WTC11 (cell line): ENCODE measurements around the gene PGGHG. TPM values are rescaled to one million over a fixed set of nuclear protein-coding genes. Genes with fewer than 3 reads are reported as not detected.
A peak's percentile ranks its signal among the peaks of the same experiment; 100 is the strongest.

Source experiments
- ATAC-seq: fragments of 200-7000 bp; cut with Tn5 transposase; 2 replicates; pipeline ENCODE4 v1.10.0; 2021; ENCODE audit warnings: mild to moderate bottlenecking, moderate library complexity
- CTCF ChIA-PET: fragments of 300-600 bp; sonication (Branson Sonifier 250); formaldehyde crosslinking; loops from one replicate; lab custom pipeline; 2021; ENCODE audit warnings: antibody characterized with exemption; lab: Charles Lee
- POLR2A ChIA-PET: fragments of 350-600 bp; sonication (Branson Sonifier 250); formaldehyde crosslinking; loops from one replicate; lab custom pipeline; 2021; ENCODE audit warnings: antibody characterized with exemption; lab: Charles Lee
- DNase-seq: peaks from one replicate; pipeline ENCODE4 v3.0.0; 2021; ENCODE audit warnings: low spot score
- H3K27ac Mint-ChIP-seq: 2 replicates; pipeline ENCODE4 v1.8.0; 2021; ENCODE audit warnings: mixed read lengths
- H3K27me3 Mint-ChIP-seq: 2 replicates; pipeline ENCODE4 v1.8.0; 2021; ENCODE audit warnings: low read depth, mild to moderate bottlenecking, moderate library complexity, mixed read lengths
- H3K36me3 Mint-ChIP-seq: 2 replicates; pipeline ENCODE4 v1.8.0; 2021; ENCODE audit warnings: mixed read lengths
- H3K4me1 Mint-ChIP-seq: 2 replicates; pipeline ENCODE4 v1.8.0; 2022; ENCODE audit warnings: mixed read lengths
- H3K4me3 Mint-ChIP-seq: 2 replicates; pipeline ENCODE4 v1.8.0; 2021; ENCODE audit warnings: mild to moderate bottlenecking, moderate library complexity, mixed read lengths
- H3K9me3 Mint-ChIP-seq: 2 replicates; pipeline ENCODE4 v1.8.0; 2021; ENCODE audit warnings: mixed read lengths
- ATF1 ChIP-seq: sonication (generic); formaldehyde crosslinking; IDR thresholded peaks from 2 replicates; pipeline ENCODE4 v1.8.1; 2023; ENCODE audit warnings: mild to moderate bottlenecking, moderate library complexity, missing genetic modification reagents
- CBFB ChIP-seq: sonication (generic); formaldehyde crosslinking; IDR thresholded peaks from 2 replicates; pipeline ENCODE4 v1.8.1; 2022; ENCODE audit warnings: mild to moderate bottlenecking, low read depth, missing genetic modification reagents
- ESRRA ChIP-seq: sonication (generic); formaldehyde crosslinking; IDR thresholded peaks from 2 replicates; pipeline ENCODE4 v1.8.1; 2022; ENCODE audit warnings: mild to moderate bottlenecking, missing genetic modification reagents, borderline replicate concordance
- FOXJ3 ChIP-seq: sonication (generic); formaldehyde crosslinking; IDR thresholded peaks from 2 replicates; pipeline ENCODE4 v1.9.0; 2021; ENCODE audit warnings: missing genetic modification reagents, mild to moderate bottlenecking, borderline replicate concordance
- GABPB1 ChIP-seq: sonication (generic); formaldehyde crosslinking; IDR thresholded peaks from 2 replicates; pipeline ENCODE4 v1.8.1; 2023; ENCODE audit warnings: mild to moderate bottlenecking, missing genetic modification reagents
- IRF2 ChIP-seq: sonication (generic); formaldehyde crosslinking; IDR thresholded peaks from 2 replicates; pipeline ENCODE4 v1.8.0; 2022; ENCODE audit warnings: low read depth, missing genetic modification reagents, borderline replicate concordance
- KAT7 ChIP-seq: sonication (generic); formaldehyde crosslinking; IDR thresholded peaks from 2 replicates; pipeline ENCODE4 v1.8.1; 2023; ENCODE audit warnings: missing genetic modification reagents, mild to moderate bottlenecking, borderline replicate concordance
- NR2C2 ChIP-seq: sonication (generic); formaldehyde crosslinking; IDR thresholded peaks from 2 replicates; pipeline ENCODE4 v1.8.0; 2022; ENCODE audit warnings: mild to moderate bottlenecking, missing genetic modification reagents
- PRRX2 ChIP-seq: fragments of 250-450 bp; sonication (Bioruptor Pico); IDR thresholded peaks from 2 replicates; pipeline ENCODE4 v1.8.0; 2021; ENCODE audit warnings: mild to moderate bottlenecking
- RORB ChIP-seq: fragments of 250-450 bp; sonication (Bioruptor Pico); IDR thresholded peaks from 2 replicates; pipeline ENCODE4 v1.9.0; 2021; ENCODE audit warnings: mild to moderate bottlenecking
- SMAD3 ChIP-seq: sonication (generic); formaldehyde crosslinking; IDR thresholded peaks from 2 replicates; pipeline ENCODE4 v1.8.0; 2022; ENCODE audit warnings: missing genetic modification reagents, mild to moderate bottlenecking, borderline replicate concordance
- SMAD4 ChIP-seq: sonication (generic); formaldehyde crosslinking; IDR thresholded peaks from 2 replicates; pipeline ENCODE4 v1.8.0; 2022; ENCODE audit warnings: mild to moderate bottlenecking, missing genetic modification reagents
- TCF7 ChIP-seq: sonication (generic); formaldehyde crosslinking; IDR thresholded peaks from 2 replicates; pipeline ENCODE4 v1.8.0; 2022; ENCODE audit warnings: mild to moderate bottlenecking, low read depth, missing genetic modification reagents, moderate library complexity
- TEAD1 ChIP-seq: sonication (generic); formaldehyde crosslinking; IDR thresholded peaks from 2 replicates; pipeline ENCODE4 v1.8.0; 2022; ENCODE audit warnings: mild to moderate bottlenecking, missing genetic modification reagents
- TEAD4 ChIP-seq: sonication (generic); formaldehyde crosslinking; IDR thresholded peaks from 2 replicates; pipeline ENCODE4 v1.8.0; 2022; ENCODE audit warnings: mild to moderate bottlenecking, missing genetic modification reagents
- TP53 ChIP-seq: sonication (generic); formaldehyde crosslinking; IDR thresholded peaks from 2 replicates; pipeline ENCODE4 v1.8.1; 2023; ENCODE audit warnings: mild to moderate bottlenecking, missing genetic modification reagents
- ZNF232 ChIP-seq: sonication (generic); formaldehyde crosslinking; IDR thresholded peaks from 2 replicates; pipeline ENCODE4 v1.8.0; 2022; ENCODE audit warnings: mild to moderate bottlenecking, missing genetic modification reagents
- ZNF317 ChIP-seq: sonication (generic); formaldehyde crosslinking; IDR thresholded peaks from 2 replicates; pipeline ENCODE4 v1.8.1; 2023; ENCODE audit warnings: low read depth, mild to moderate bottlenecking, moderate library complexity, missing genetic modification reagents, borderline replicate concordance
- ZNF423 ChIP-seq: fragments of 250-450 bp; sonication (Bioruptor Pico); IDR thresholded peaks from 2 replicates; pipeline ENCODE4 v2.1.2; 2022; ENCODE audit warnings: mild to moderate bottlenecking, moderate library complexity
- ZNF671 ChIP-seq: fragments of 250-450 bp; sonication (Bioruptor Pico); IDR thresholded peaks from 2 replicates; pipeline ENCODE4 v1.8.0; 2021; ENCODE audit warnings: mild to moderate bottlenecking
- total RNA-seq: library from RNA; stranded (reverse); gene quantifications from 3 replicates; pipeline ENCODE4 v1.2.3, GENCODE V29; 2021
- TF ChIP-seq, protein P1 (sequence below): fragments of 250-450 bp; sonication (Bioruptor Pico); IDR thresholded peaks from 2 replicates; pipeline ENCODE4 v1.8.0; 2021; ENCODE audit warnings: mild to moderate bottlenecking
- TF ChIP-seq, protein P2 (sequence below): fragments of 200-600 bp; IDR thresholded peaks from 2 replicates; pipeline ENCODE4 v1.8.0; 2022; ENCODE audit warnings: antibody characterized with exemption
- TF ChIP-seq, protein P3 (sequence below): sonication (generic); formaldehyde crosslinking; IDR thresholded peaks from 2 replicates; pipeline ENCODE4 v1.8.1; 2023; ENCODE audit warnings: mild to moderate bottlenecking, moderate library complexity, missing genetic modification reagents
- TF ChIP-seq, protein P4 (sequence below): sonication (generic); formaldehyde crosslinking; IDR thresholded peaks from 2 replicates; pipeline ENCODE4 v1.8.0; 2022; ENCODE audit warnings: missing genetic modification reagents

Gene PGGHG
- total RNA-seq, 1 experiment from 2014 or later, result 74.9 TPM

DNA sequence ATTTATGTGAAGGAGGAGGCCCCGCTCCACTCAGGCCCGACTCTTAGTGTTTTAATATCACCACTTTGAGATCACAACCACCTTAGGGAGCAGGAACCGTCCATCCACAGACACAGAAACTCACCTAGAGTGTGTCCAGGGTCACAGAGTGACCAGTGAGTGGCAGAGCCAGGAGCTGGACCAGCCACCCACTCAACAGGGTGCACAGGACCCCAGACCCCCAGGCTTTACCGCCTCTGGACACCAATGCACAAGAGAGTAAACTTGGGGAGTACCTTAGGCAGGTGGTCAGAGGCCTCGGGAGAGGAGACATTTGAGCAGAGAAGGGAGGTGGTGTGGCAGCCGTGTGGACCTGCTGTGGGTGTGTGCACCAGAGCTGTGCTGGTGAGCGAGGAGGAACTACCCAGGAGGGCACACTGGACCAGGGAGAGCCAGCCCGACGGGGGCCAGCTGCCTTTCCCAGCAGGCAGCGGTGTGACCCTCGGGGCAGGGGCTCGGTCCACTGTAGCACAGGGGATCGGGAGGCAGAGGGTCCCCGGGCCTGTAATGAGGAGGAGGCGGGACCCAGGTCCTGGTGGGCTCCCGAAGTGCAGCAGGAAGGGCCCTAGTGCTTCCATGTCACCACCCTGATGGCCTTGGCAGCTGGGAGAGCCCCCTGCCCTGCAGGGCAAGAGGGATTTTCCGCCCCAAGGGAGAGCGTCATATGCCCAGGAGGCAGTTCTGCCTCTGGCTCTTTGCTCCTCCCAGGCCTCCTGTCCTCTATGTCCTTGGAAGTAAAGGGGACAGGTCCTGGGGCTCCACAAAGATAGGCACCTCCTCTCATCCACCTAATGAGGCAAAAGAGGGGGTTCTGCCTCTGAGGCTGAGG, 18.2 kb upstream of the PGGHG start:
- H3K36me3 Mint-ChIP-seq, result 0 out of 2 replicates have a peak, but pooled peaks cover 3% of the 10 kb centered on the region

DNA sequence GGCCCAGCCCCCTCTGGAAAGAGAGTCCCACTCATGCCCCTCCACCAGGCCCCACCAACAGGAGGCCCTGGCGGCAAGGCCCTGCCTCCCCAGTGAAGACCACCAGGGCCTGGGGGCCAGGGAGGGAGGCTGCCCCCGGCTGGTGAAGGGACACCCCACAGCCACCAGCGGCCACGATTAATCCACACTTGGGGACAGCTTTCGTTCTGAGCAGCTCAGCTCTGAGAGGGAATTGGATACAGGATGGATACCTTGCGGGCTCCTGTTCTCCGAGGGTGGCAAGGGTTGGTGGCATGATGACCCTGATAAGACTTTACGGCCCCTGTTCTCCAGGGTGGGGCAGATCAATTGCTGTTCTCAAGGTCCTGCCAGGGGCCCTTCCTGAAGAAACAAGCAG, 17.6 kb upstream of the PGGHG start:
- H3K9me3 Mint-ChIP-seq, result peaks cover 9% of the 10 kb centered on the region
- no peak overlapping the region for H3K4me3 Mint-ChIP-seq
- ATAC-seq, result no peak
- DNase-seq, result no peak
- 0 out of 2 replicates have a peak, but pooled peaks cover 3% of the 10 kb centered on the region for H3K36me3 Mint-ChIP-seq
- H3K4me1 Mint-ChIP-seq, result peaks cover 36% of the 10 kb centered on the region
- H3K27me3 Mint-ChIP-seq, result peaks cover under 1% of the 10 kb centered on the region; the same call in 1 of the 2 replicates
- ChIA-PET POLR2A (interaction anchor here (0.6 to 1.2 kb wide), 2 partner anchors 12 to 85 kb away, joined by 3 to 4 read pairs; no protein-coding TSS in a partner anchor), CTCF (interaction anchor here (1.0 to 1.1 kb wide), 2 partner anchors 21 to 46 kb away, joined by 3 to 5 read pairs; no protein-coding TSS in a partner anchor)
- H3K27ac Mint-ChIP-seq, result no peak overlapping the region
- TF ChIP-seq, protein P1, sequence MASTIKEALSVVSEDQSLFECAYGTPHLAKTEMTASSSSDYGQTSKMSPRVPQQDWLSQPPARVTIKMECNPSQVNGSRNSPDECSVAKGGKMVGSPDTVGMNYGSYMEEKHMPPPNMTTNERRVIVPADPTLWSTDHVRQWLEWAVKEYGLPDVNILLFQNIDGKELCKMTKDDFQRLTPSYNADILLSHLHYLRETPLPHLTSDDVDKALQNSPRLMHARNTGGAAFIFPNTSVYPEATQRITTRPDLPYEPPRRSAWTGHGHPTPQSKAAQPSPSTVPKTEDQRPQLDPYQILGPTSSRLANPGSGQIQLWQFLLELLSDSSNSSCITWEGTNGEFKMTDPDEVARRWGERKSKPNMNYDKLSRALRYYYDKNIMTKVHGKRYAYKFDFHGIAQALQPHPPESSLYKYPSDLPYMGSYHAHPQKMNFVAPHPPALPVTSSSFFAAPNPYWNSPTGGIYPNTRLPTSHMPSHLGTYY (CRISPR knock-in tag), result no peak
- TF ChIP-seq NR2C2 (no peak), GABPB1 (no peak), IRF2 (no peak), PRRX2 (no peak), SMAD4 (CRISPR knock-in tag) (no peak)
- TF ChIP-seq, protein P2, sequence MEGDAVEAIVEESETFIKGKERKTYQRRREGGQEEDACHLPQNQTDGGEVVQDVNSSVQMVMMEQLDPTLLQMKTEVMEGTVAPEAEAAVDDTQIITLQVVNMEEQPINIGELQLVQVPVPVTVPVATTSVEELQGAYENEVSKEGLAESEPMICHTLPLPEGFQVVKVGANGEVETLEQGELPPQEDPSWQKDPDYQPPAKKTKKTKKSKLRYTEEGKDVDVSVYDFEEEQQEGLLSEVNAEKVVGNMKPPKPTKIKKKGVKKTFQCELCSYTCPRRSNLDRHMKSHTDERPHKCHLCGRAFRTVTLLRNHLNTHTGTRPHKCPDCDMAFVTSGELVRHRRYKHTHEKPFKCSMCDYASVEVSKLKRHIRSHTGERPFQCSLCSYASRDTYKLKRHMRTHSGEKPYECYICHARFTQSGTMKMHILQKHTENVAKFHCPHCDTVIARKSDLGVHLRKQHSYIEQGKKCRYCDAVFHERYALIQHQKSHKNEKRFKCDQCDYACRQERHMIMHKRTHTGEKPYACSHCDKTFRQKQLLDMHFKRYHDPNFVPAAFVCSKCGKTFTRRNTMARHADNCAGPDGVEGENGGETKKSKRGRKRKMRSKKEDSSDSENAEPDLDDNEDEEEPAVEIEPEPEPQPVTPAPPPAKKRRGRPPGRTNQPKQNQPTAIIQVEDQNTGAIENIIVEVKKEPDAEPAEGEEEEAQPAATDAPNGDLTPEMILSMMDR, result no peak

More for the DNA sequence above, 18.2 kb upstream of the PGGHG start:
- peaks cover 4% of the 10 kb centered on the region; the same call in 1 of the 2 replicates for H3K9me3 Mint-ChIP-seq
- no peak for TF ChIP-seq FOXJ3 (CRISPR knock-in tag)
- no peak for TF ChIP-seq ZNF423
- no peak for TF ChIP-seq TEAD4 (CRISPR knock-in tag)
- TF ChIP-seq KAT7 (CRISPR knock-in tag), result no peak
- TF ChIP-seq, protein P2, result no peak
- no peak for TF ChIP-seq TP53 (CRISPR knock-in tag)
- TF ChIP-seq, protein P3, sequence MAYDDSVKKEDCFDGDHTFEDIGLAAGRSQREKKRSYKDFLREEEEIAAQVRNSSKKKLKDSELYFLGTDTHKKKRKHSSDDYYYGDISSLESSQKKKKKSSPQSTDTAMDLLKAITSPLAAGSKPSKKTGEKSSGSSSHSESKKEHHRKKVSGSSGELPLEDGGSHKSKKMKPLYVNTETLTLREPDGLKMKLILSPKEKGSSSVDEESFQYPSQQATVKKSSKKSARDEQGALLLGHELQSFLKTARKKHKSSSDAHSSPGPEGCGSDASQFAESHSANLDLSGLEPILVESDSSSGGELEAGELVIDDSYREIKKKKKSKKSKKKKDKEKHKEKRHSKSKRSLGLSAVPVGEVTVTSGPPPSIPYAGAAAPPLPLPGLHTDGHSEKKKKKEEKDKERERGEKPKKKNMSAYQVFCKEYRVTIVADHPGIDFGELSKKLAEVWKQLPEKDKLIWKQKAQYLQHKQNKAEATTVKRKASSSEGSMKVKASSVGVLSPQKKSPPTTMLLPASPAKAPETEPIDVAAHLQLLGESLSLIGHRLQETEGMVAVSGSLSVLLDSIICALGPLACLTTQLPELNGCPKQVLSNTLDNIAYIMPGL (CRISPR knock-in tag), result no peak
- no peak for TF ChIP-seq TEAD1
- TF ChIP-seq ATF1 (CRISPR knock-in tag), result no peak
- no peak for TF ChIP-seq ZNF671 (CRISPR knock-in tag)
- TF ChIP-seq SMAD3 (CRISPR knock-in tag), result no peak
- no peak for TF ChIP-seq ZNF317 (CRISPR knock-in tag)
- TF ChIP-seq PRRX2, result no peak
- TF ChIP-seq, protein P4, sequence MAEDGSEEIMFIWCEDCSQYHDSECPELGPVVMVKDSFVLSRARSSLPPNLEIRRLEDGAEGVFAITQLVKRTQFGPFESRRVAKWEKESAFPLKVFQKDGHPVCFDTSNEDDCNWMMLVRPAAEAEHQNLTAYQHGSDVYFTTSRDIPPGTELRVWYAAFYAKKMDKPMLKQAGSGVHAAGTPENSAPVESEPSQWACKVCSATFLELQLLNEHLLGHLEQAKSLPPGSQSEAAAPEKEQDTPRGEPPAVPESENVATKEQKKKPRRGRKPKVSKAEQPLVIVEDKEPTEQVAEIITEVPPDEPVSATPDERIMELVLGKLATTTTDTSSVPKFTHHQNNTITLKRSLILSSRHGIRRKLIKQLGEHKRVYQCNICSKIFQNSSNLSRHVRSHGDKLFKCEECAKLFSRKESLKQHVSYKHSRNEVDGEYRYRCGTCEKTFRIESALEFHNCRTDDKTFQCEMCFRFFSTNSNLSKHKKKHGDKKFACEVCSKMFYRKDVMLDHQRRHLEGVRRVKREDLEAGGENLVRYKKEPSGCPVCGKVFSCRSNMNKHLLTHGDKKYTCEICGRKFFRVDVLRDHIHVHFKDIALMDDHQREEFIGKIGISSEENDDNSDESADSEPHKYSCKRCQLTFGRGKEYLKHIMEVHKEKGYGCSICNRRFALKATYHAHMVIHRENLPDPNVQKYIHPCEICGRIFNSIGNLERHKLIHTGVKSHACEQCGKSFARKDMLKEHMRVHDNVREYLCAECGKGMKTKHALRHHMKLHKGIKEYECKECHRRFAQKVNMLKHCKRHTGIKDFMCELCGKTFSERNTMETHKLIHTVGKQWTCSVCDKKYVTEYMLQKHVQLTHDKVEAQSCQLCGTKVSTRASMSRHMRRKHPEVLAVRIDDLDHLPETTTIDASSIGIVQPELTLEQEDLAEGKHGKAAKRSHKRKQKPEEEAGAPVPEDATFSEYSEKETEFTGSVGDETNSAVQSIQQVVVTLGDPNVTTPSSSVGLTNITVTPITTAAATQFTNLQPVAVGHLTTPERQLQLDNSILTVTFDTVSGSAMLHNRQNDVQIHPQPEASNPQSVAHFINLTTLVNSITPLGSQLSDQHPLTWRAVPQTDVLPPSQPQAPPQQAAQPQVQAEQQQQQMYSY (CRISPR knock-in tag), result no peak
- TF ChIP-seq ZNF232 (CRISPR knock-in tag), result no peak
- TF ChIP-seq RORB, result no peak
- no peak for TF ChIP-seq CBFB
- TF ChIP-seq ESRRA (CRISPR knock-in tag), result no peak
- no peak for TF ChIP-seq IRF2
- no peak for TF ChIP-seq TCF7
- TF ChIP-seq, all 79 proteins: peak for 0
- Mint-ChIP-seq H3K27me3 (no peaks in the 10 kb centered on the region; the same call in 1 of the 2 replicates), H3K4me3 (no peak overlapping the region), H3K4me1 (peaks cover 36% of the 10 kb centered on the region), H3K27ac (peak overlapping the region; percentile 41; the same call in 1 of the 2 replicates)
- ATAC-seq, result no peak
- DNase-seq, result no peak
- ChIA-PET POLR2A (interaction anchor here (0.6 to 1.2 kb wide), 2 partner anchors 13 to 86 kb away, joined by 3 to 4 read pairs; no protein-coding TSS in a partner anchor), CTCF (interaction anchor here (1.0 kb wide), 1 partner anchor 47 kb away, joined by 3 read pairs; no protein-coding TSS in a partner anchor)
